ENCODE data around the gene FARP1.

DNA sequence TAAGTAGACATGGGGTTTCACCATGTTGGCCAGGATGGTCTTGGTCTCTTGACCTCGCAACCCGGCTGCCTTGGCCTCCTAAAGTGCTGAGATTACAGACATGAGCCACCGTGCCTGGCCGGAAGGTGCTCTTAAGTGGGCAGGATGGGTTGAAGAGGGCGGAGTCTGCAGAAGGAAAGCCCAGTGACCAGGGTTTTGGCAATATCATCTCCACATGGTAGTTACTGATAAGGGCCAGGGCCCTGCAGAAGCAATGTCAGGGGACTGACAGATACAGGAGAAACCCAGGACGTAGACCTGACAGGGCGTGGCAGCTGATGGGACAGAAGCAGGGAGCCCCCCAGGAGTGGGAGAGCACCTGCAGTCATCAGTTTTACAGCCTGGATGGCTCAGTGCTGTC is 79.9 kb downstream of the FARP1 start:
- TF ChIP-seq, protein P1, sequence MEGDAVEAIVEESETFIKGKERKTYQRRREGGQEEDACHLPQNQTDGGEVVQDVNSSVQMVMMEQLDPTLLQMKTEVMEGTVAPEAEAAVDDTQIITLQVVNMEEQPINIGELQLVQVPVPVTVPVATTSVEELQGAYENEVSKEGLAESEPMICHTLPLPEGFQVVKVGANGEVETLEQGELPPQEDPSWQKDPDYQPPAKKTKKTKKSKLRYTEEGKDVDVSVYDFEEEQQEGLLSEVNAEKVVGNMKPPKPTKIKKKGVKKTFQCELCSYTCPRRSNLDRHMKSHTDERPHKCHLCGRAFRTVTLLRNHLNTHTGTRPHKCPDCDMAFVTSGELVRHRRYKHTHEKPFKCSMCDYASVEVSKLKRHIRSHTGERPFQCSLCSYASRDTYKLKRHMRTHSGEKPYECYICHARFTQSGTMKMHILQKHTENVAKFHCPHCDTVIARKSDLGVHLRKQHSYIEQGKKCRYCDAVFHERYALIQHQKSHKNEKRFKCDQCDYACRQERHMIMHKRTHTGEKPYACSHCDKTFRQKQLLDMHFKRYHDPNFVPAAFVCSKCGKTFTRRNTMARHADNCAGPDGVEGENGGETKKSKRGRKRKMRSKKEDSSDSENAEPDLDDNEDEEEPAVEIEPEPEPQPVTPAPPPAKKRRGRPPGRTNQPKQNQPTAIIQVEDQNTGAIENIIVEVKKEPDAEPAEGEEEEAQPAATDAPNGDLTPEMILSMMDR (IDR thresholded peaks at IDR 0.05): no peak
- no peak for TF ChIP-seq POLR2A (IDR thresholded peaks at IDR 0.05)
